D341Med (cell line): Measurements from ENCODE around the gene SQOR.

Source experiments
- DNase-seq: peaks from one replicate; pipeline ENCODE4 v3.0.0; 2012; ENCODE audit warnings: low spot score

SQOR gene

GRCh38 chr15:45705510-45706473, 71.0 kb downstream of the SQOR start:
- peak; percentile 77 for DNase-seq

- no peak for DNase-seq
These were observed 75.8 kb downstream of the SQOR start for GRCh38 chr15:45710657-45711056.

GRCh38 chr15:45714590-45715488, 80.0 kb downstream of the SQOR start:
- peak; percentile 76 for DNase-seq

- DNase-seq = no peak
These were observed 80.7 kb downstream of the SQOR start for GRCh38 chr15:45715528-45715927.

GRCh38 chr15:45719490-45719889, 84.7 kb downstream of the SQOR start:
- no peak for DNase-seq

GRCh38 chr15:45720183-45720582, 85.4 kb downstream of the SQOR start:
- no peak for DNase-seq

GRCh38 chr15:45728641-45729040, 93.8 kb downstream of the SQOR start:
- no peak for DNase-seq

GRCh38 chr15:45729141-45729540, 94.3 kb downstream of the SQOR start:
- no peak for DNase-seq

GRCh38 chr15:45731343-45731742, 96.5 kb downstream of the SQOR start:
- no peak for DNase-seq

GRCh38 chr15:45732662-45733061, 97.8 kb downstream of the SQOR start:
- peak; percentile 54 for DNase-seq

GRCh38 chr15:45734260-45734711, 99.5 kb downstream of the SQOR start:
- DNase-seq = no peak
